Ishikawa (cell line): ENCODE measurements around the gene C5.

Experiments used
- CEBPB ChIP-seq: IDR thresholded peaks from 2 replicates; pipeline ENCODE4 v1.6.1; 2012
- CREB1 ChIP-seq: IDR thresholded peaks from 2 replicates; pipeline ENCODE4 v1.6.1; 2012; ENCODE audit warnings: low read depth
- EGR1 ChIP-seq: IDR thresholded peaks from 2 replicates; pipeline ENCODE4 v1.6.1; 2012
- EP300 ChIP-seq: IDR thresholded peaks from 2 replicates; pipeline ENCODE4 v1.6.1; 2012; ENCODE audit warnings: borderline replicate concordance
- FOXM1 ChIP-seq: IDR thresholded peaks from 2 replicates; pipeline ENCODE4 v1.6.1; 2012; ENCODE audit warnings: low read depth, borderline replicate concordance
- NFIC ChIP-seq: IDR thresholded peaks from 2 replicates; pipeline ENCODE4 v1.6.1; 2012
- RAD21 ChIP-seq: IDR thresholded peaks from 2 replicates; pipeline ENCODE4 v1.6.1; 2012; ENCODE audit warnings: low read depth
- TAF1 ChIP-seq: IDR thresholded peaks from 2 replicates; pipeline ENCODE4 v1.6.1; 2012; ENCODE audit warnings: low read depth, mild to moderate bottlenecking
- TCF12 ChIP-seq: IDR thresholded peaks from 2 replicates; pipeline ENCODE4 v1.6.1; 2012; ENCODE audit warnings: low read depth
- TEAD4 ChIP-seq: IDR thresholded peaks from 2 replicates; pipeline ENCODE4 v1.6.1; 2012
- YY1 ChIP-seq: IDR thresholded peaks from 2 replicates; pipeline ENCODE4 v1.6.1; 2012; ENCODE audit warnings: low read depth
- ZBTB7A ChIP-seq: IDR thresholded peaks from 2 replicates; pipeline ENCODE4 v1.6.1; 2012; ENCODE audit warnings: low read depth
- TF ChIP-seq, protein P1 (sequence below): IDR thresholded peaks from 2 replicates; pipeline ENCODE4 v1.6.1; 2012; ENCODE audit warnings: low read depth, mild to moderate bottlenecking
- TF ChIP-seq, protein P2 (sequence below): IDR thresholded peaks from 2 replicates; pipeline ENCODE4 v1.6.1; 2012
- TF ChIP-seq, protein P3 (sequence below): IDR thresholded peaks from 2 replicates; pipeline ENCODE4 v1.6.1; 2012

Gene C5

DNA sequence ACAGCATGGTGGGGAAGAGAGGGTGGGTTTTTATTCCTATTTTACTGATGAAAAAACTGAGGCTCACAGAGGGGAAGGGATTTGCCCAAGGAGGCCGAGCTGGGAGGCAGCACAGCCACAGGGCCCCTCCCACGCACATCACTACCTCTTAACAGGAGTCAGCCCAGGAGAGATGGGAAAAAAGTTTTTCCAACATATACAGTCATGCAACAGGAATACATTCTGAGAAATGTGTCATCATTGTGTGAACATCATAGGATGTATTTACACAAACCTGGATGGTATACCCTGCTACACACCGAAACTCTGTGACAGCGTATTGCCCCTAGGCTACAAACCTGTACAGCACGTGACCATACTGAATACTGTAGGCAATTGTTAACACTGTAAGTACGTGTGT, 135.1 kb downstream of the C5 start:
- TF ChIP-seq TCF12 = no peak
- TF ChIP-seq ZBTB7A = no peak

DNA sequence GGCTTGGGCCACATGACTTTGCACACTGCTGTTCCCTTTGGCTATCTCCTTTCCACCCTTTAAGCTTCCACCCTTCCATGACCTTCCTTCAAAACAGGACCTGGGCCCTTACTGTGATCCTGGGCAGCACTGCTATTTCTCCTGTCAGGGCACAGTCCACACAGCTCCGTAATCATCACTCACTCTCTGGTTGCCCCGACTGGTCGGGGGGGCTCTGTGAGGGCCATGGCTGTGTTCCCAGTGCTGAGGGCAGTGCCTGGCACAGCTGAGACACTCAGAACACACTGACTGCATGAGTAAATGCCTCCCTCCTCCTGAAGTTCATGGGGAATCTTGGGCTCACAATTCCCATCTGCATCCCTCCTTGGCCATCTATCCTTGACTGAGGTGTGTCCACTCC, 135.7 kb downstream of the C5 start:
- TF ChIP-seq, protein P1, sequence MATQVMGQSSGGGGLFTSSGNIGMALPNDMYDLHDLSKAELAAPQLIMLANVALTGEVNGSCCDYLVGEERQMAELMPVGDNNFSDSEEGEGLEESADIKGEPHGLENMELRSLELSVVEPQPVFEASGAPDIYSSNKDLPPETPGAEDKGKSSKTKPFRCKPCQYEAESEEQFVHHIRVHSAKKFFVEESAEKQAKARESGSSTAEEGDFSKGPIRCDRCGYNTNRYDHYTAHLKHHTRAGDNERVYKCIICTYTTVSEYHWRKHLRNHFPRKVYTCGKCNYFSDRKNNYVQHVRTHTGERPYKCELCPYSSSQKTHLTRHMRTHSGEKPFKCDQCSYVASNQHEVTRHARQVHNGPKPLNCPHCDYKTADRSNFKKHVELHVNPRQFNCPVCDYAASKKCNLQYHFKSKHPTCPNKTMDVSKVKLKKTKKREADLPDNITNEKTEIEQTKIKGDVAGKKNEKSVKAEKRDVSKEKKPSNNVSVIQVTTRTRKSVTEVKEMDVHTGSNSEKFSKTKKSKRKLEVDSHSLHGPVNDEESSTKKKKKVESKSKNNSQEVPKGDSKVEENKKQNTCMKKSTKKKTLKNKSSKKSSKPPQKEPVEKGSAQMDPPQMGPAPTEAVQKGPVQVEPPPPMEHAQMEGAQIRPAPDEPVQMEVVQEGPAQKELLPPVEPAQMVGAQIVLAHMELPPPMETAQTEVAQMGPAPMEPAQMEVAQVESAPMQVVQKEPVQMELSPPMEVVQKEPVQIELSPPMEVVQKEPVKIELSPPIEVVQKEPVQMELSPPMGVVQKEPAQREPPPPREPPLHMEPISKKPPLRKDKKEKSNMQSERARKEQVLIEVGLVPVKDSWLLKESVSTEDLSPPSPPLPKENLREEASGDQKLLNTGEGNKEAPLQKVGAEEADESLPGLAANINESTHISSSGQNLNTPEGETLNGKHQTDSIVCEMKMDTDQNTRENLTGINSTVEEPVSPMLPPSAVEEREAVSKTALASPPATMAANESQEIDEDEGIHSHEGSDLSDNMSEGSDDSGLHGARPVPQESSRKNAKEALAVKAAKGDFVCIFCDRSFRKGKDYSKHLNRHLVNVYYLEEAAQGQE = no peak
- TF ChIP-seq CEBPB (no peak), TAF1 (no peak), NFIC (no peak)
- TF ChIP-seq, protein P2, sequence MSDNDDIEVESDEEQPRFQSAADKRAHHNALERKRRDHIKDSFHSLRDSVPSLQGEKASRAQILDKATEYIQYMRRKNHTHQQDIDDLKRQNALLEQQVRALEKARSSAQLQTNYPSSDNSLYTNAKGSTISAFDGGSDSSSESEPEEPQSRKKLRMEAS = no peak

DNA sequence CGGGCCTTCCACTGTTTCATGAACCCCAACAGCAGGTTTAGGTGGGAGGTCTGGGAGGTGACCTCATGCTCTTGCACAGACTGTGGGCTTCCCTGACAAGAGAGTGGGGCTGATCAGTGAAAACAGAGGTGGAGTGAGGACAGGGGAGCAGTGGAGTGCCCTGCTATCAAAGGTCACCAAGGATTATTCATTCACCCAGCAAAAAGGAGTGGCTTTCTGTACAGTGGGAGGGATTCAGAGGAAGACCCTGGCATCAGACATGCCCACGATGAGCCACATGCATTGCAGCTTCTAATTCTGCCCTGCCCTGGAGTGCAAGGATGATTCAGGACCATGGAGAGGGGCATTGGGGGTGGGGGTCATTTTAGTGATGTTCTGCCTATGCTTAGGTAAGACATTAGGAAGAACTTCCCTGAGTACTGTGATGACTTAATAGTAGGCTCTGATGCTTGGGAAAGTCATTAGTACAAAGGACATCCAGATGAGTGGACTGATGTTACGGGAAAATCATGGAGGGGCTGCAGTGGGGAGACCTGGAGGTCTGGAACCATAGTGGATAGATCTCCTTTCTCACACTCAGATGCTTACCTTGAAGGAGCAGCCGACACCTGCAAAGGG, 136.3 kb downstream of the C5 start:
- TF ChIP-seq, protein P1 = peak; percentile 93
- TF ChIP-seq TEAD4 = no peak

DNA sequence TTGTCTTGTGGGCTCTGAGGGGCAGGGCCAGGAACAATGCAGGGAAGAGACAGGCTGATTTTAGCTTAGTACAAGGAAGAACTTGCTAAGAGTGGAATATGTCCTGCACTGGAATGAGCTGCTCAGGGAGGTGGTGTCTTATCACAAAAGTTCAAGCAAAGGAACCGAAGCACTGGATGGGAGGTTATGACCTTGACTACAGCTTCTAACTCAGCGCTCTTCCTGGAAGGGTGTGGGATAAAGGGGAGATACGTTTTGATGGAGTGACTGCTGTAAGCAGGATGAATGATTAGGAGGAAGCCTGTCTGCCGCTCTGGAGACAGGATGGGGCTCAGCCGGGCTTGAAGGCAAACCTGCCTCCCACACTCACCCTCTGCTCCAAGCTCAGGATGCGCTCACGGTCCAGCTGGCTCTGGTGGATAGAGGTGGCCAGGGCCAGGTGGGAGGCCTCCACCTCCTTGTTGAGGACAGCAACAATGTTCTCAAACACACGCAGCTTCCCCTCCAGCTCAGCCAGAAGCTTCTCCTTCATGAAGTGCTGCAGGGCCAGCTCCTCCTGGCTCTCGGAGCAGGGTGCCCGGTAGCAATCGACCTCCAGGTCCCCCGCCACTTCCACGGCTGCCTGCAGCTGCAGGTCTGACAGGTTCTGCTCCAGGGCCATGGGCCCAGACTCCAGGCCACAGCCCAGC, 137.0 kb downstream of the C5 start:
- TF ChIP-seq CEBPB = no peak
- no peak for TF ChIP-seq EGR1
- TF ChIP-seq EP300 = no peak
- TF ChIP-seq TEAD4 = no peak
- no peak for TF ChIP-seq CREB1
- no peak for TF ChIP-seq YY1
- no peak for TF ChIP-seq FOXM1
- TF ChIP-seq, protein P3, sequence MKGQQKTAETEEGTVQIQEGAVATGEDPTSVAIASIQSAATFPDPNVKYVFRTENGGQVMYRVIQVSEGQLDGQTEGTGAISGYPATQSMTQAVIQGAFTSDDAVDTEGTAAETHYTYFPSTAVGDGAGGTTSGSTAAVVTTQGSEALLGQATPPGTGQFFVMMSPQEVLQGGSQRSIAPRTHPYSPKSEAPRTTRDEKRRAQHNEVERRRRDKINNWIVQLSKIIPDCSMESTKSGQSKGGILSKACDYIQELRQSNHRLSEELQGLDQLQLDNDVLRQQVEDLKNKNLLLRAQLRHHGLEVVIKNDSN = no peak
- TF ChIP-seq TCF12 = no peak
- no peak for TF ChIP-seq NFIC
- TF ChIP-seq, protein P1 = no peak
- no peak for TF ChIP-seq ZBTB7A
- TF ChIP-seq RAD21 = no peak
- TF ChIP-seq, protein P2 = no peak
- TF ChIP-seq TAF1 = no peak

DNA sequence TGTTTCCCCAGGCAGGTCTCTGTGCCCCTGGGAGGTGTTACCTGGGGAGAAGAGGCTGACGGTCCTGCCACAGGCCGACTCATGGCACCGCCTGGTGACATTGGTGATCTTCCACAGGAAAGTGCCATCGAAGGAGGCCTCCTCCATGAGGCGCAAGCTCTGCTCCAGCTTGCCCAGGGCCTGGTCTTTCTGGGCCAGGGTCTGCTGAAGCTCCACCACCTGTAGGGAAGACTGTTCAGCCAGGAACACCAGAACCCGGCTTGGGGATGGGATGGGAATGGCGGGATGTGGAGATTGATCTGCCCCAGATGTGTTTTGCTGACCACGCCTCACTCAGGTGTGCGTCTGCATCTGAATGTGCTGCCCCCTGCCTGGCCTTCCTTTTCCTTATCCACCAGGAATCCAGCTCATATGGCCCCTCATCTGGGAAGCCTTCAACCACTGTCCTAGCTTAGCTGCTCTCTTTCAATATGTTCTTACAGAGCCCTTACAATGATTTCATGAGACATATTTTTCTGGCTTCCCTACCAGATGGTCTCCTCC, 138.7 kb downstream of the C5 start:
- TF ChIP-seq NFIC = no peak
- TF ChIP-seq, protein P3 = no peak
- TF ChIP-seq, protein P2 = no peak
- no peak for TF ChIP-seq RAD21
- no peak for TF ChIP-seq EGR1
- no peak for TF ChIP-seq FOXM1
- TF ChIP-seq EP300 = no peak
- no peak for TF ChIP-seq CREB1
- no peak for TF ChIP-seq YY1
- no peak for TF ChIP-seq TAF1
- TF ChIP-seq ZBTB7A = no peak
- no peak for TF ChIP-seq CEBPB
- no peak for TF ChIP-seq TCF12
- no peak for TF ChIP-seq TEAD4
- TF ChIP-seq, protein P1 = no peak
